Uterus (tissue), 4 donors: ENCODE results near the gene KLHL34. TPM values are rescaled to one million over a fixed set of nuclear protein-coding genes. Genes with fewer than 3 reads are reported as not detected.

Source experiments
- DNase-seq, 2 donors: peaks; one replicate each; pipeline ENCODE4 v3.0.0-alpha.2; 2019 to 2020
- H3K27ac ChIP-seq, 2 donors: fragments of 200-600 bp; sonication (generic); 1 replicate in 1 of 2; 2 replicates in 1 of 2; pipeline ENCODE4 v1.5.1; 2016 to 2018
- H3K27me3 ChIP-seq, 2 donors: fragments of 200-600 bp; sonication (generic); one replicate each; pipeline ENCODE4 v1.5.1; 2018 to 2019; ENCODE audit warnings: control low read depth in 1 of 2
- H3K36me3 ChIP-seq, 2 donors: fragments of 200-600 bp; sonication (generic); one replicate each; pipeline ENCODE4 v1.5.1; 2019; ENCODE audit warnings: control low read depth in 1 of 2
- H3K4me1 ChIP-seq, 2 donors: fragments of 200-600 bp; sonication (generic); one replicate each; pipeline ENCODE4 v1.5.1; 2018 to 2019; ENCODE audit warnings: control low read depth in 1 of 2
- H3K4me3 ChIP-seq, 2 donors: fragments of 200-600 bp; sonication (generic); 1 replicate in 1 of 2; 2 replicates in 1 of 2; pipeline ENCODE4 v1.5.1; 2018 to 2019; ENCODE audit warnings: mild to moderate bottlenecking in 1 of 2
- H3K9me3 ChIP-seq, 2 donors: fragments of 200-600 bp; sonication (generic); one replicate each; pipeline ENCODE4 v1.5.1; 2019; ENCODE audit warnings: control low read depth in 1 of 2
- CTCF ChIP-seq, 4 experiments: fragments of 200-600 bp in 2 of 4; fragments of 450-650 bp in 2 of 4; sonication (generic) in 2 of 4; IDR thresholded peaks; one replicate each; pipeline ENCODE4 v1.5.1; 2016 to 2019; ENCODE audit warnings: antibody characterized with exemption in 4 of 4, mild to moderate bottlenecking in 2 of 4, moderate library complexity in 1 of 4
- POLR2A ChIP-seq, 2 donors: fragments of 450-650 bp; IDR thresholded peaks; one replicate each; pipeline ENCODE4 v1.6.1; 2016; ENCODE audit warnings: antibody characterized with exemption in 2 of 2, mild to moderate bottlenecking in 1 of 2, moderate library complexity in 1 of 2
- intact Hi-C: fragments of 100-400 bp; cut with DNase I; formaldehyde crosslinking; loops from one replicate; pipeline ENCODE4 v1.15.1; 2023; ENCODE audit warnings: low total_unique reads
- total RNA-seq, 4 donors: library from RNA; depleted of rRNA in 3 of 4; stranded (reverse); fragments of >200 nt in 3 of 4; gene quantifications; one replicate each; pipeline versions ENCODE4 v1.1.0 to v1.2.4, GENCODE V29; 2014 to 2023
- donor health status: DM: yes; HTN: yes; CAD: no.

Gene KLHL34
- total RNA-seq, 4 donors from 2014 or later, result 0.21 TPM; not detected in 3

- H3K36me3 ChIP-seq, result no peaks in the 10 kb centered on the region
- no peaks in the 10 kb centered on the region for H3K9me3 ChIP-seq
- TF ChIP-seq POLR2A (IDR thresholded peaks at IDR 0.05), result no peak
- no peak for TF ChIP-seq CTCF (IDR thresholded peaks at IDR 0.05)
- no peak overlapping the region for H3K4me3 ChIP-seq
- no peak overlapping the region for H3K27ac ChIP-seq
- no peaks in the 10 kb centered on the region for H3K27me3 ChIP-seq
- H3K4me1 ChIP-seq, result no peaks in the 10 kb centered on the region
- intact Hi-C loops, result no loop called here
- DNase-seq, result no peak
These were observed 16.5 kb upstream of the KLHL34 start for GRCh38 chrX:21674430-21675186.

- H3K36me3 ChIP-seq, result no peaks in the 10 kb centered on the region
- H3K27me3 ChIP-seq, result no peaks in the 10 kb centered on the region
- no peak for DNase-seq
- no peak overlapping the region for H3K4me3 ChIP-seq
- H3K9me3 ChIP-seq, result no peaks in the 10 kb centered on the region
- H3K4me1 ChIP-seq, result no peaks in the 10 kb centered on the region
- H3K27ac ChIP-seq, result no peak overlapping the region
- TF ChIP-seq CTCF (IDR thresholded peaks at IDR 0.05), result no peak
- intact Hi-C loops, result no loop called here
These were observed 8.5 kb upstream of the KLHL34 start for GRCh38 chrX:21666679-21667078.

- Histone ChIP-seq H3K27ac (no peak overlapping the region), H3K36me3 (no peaks in the 10 kb centered on the region), H3K9me3 (no peaks in the 10 kb centered on the region), H3K4me3 (no peak overlapping the region), H3K27me3 (no peaks in the 10 kb centered on the region), H3K4me1 (no peaks in the 10 kb centered on the region)
- no peak for DNase-seq
- intact Hi-C loops, result no loop called here
- TF ChIP-seq POLR2A (IDR thresholded peaks at IDR 0.05), result no peak
- TF ChIP-seq CTCF (IDR thresholded peaks at IDR 0.05), result no peak
These were observed 8.1 kb upstream of the KLHL34 start for GRCh38 chrX:21666252-21666651.

GRCh38 chrX:21662761-21663160, 4.6 kb upstream of the KLHL34 start:
- Histone ChIP-seq H3K4me1 (no peaks in the 10 kb centered on the region), H3K9me3 (no peaks in the 10 kb centered on the region), H3K27ac (no peak overlapping the region), H3K36me3 (no peaks in the 10 kb centered on the region), H3K4me3 (no peak overlapping the region), H3K27me3 (peaks cover 0 to 2% of the 10 kb centered on the region in 2 donors)
- intact Hi-C loops, result no loop called here
- DNase-seq, result no peak
- no peak for TF ChIP-seq POLR2A (IDR thresholded peaks at IDR 0.05)
- no peak for TF ChIP-seq CTCF (IDR thresholded peaks at IDR 0.05)

- H3K27me3 ChIP-seq, result peaks cover 0 to 5% of the 10 kb centered on the region in 2 donors
- no peak overlapping the region for H3K27ac ChIP-seq
- H3K4me1 ChIP-seq, result no peaks in the 10 kb centered on the region
- no peaks in the 10 kb centered on the region for H3K36me3 ChIP-seq
- TF ChIP-seq CTCF (IDR thresholded peaks at IDR 0.05) (no peak), POLR2A (IDR thresholded peaks at IDR 0.05) (no peak)
- H3K4me3 ChIP-seq, result no peak overlapping the region
- intact Hi-C loops, result no loop called here
- no peaks in the 10 kb centered on the region for H3K9me3 ChIP-seq
- DNase-seq, result no peak
These were observed 3.2 kb upstream of the KLHL34 start for GRCh38 chrX:21661316-21661715.
